Stimulated activated CD4-positive, alpha-beta T cell treated with anti-CD3 and anti-CD28 coated beads, Interleukin-1b, Interleukin-23, amount 100 ng/mL, for 4 hours (primary cell): ENCODE data around the gene ANK3.
"Not testable (repeated sequence)": the region's sequence is repeated elsewhere in the genome, so short reads cannot be mapped to it uniquely, and the experiment has no call there.

Source experiments
- DNase-seq, 2 donors: peaks; one replicate each; pipeline ENCODE4 v3.0.0-alpha.2; 2020; ENCODE audit warnings: low read depth in 2 of 2

The ANK3 gene

GRCh38 chr10:60305380-60305892 lies 84.2 kb downstream of the ANK3 start:
- DNase-seq: no peak

DNA sequence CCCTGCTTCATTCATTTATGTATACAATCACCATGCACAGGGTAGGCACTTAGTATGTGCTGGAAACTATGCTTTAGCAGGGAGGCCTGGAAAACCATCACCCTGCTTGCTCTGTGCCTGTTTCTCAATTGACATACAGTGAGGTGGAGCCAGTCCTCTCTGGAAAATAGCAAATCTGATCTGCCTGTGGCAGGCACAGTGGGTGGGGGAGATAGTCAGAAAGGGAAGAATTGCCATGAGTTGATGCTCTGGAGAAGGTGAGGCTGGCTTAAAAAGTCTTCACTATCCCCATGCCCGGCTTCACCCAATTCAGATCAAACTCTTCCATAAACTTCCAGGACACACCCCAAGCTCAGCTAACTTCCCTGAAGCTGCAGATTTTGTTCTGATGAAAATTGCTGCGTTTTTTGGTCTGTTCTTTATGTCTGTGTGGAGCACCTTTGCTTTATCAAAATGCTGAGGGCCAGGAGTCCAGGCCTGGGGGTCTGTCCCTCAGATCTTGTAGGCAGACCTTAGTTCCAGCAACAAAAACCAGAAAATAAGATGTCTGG lies 84.8 kb downstream of the ANK3 start:
- DNase-seq: no peak

GRCh38 chr10:60303778-60304177 lies 85.9 kb downstream of the ANK3 start:
- no peak for DNase-seq

DNA sequence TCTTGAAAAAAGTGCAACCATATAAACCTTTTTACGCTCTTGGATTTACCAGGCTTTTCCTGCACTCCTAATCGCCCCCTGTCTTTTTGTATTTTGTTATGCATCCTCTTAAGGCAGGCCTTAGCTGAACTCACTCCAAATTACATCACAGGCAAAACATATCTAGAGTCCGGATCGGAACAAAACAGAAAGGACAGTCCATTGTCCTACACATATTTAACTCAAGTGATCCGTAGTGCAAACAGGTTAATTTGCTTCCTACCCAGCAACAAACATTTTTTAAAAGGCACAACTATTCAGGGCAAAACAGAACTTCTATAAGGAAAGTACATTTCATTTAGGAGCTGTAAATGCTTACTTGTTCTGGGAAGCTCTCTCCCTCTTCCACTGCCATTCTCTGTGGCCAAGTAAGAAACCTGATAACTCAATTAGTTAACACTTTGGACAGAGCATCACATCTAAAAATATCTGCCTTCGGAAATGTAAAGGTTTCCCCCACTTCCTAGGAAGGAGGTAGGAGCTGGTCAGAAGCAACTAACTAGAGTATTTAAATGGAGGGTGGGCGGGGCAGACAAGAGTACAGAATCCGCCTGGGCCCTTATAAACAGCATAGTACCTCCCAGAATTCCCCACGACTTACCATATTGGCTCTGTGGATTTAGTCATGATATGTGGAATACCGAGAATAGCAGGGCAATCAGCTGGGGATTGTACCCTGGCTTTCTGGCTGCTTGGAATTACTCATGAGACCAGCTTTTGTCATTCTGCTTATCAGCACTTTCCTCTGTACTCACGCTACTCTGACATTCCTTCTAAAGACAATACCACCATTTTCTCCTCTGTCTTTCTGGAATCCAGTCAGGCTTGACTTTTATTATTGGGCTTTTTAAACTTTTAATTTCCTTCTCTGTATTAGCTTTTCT lies 89.5 kb downstream of the ANK3 start:
- DNase-seq: no peak

- DNase-seq: no peak
These were observed 90.3 kb downstream of the ANK3 start for GRCh38 chr10:60299390-60299778.

GRCh38 chr10:60298408-60299389 lies 91.0 kb downstream of the ANK3 start:
- DNase-seq: no peak

DNA sequence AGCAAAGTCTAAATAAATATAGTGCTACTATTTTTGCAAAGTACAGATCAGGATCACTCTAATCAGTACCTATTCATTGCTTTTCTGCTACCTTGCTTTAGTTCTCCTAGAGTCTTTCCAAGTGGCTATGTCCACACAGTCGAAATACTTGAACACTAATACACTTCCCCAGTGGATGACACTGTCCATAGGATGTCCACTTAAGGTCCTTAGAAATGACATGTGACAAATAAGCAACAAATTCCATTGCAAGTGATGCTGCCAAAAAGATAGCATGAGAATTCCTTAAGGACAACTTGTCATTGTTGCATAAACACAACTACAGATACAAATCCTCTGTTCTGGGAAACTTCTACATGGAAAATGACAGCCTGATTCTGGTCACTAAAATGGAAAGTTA lies 93.6 kb downstream of the ANK3 start:
- no peak for DNase-seq

DNA sequence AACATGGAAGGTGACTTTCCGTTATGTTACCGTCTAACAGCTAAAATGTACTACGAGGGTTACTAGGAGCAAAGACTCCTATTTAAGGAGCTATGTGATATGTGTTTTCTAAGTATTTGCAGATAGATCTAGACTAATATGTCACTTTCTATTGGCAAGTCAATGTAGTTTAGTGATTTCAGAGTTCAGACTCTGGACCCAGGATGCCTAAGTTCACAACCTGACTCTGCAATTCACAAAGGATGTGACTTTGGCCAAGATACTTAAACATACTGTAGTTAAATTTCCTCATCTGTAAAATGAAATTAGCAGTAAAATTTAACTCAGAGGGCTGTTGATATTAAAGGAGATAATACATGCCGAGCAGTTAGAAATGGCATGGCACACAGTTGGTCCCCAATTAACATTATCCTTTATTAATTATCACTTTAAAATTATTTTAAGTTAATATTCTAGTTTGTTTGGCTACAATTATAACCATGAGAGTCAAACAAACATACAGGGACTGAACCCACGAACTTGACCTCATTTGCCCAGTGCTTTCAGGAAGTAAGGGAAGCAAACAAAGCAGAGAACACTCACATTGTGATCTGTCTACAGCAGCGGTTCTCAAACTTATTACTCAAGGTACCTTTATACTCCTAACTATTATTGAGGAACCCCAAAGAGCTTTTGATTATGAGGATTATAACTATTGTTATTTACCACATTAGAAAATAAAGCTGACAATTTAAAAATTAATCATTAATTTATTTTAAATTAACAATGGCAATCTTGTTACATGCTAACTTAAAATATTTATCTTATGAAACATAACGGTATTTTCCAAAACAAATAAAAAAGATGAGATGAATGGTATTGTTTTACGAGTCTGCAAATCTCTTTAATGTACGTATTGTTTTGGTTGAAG lies 94.4 kb downstream of the ANK3 start:
- DNase-seq: no peak

DNA sequence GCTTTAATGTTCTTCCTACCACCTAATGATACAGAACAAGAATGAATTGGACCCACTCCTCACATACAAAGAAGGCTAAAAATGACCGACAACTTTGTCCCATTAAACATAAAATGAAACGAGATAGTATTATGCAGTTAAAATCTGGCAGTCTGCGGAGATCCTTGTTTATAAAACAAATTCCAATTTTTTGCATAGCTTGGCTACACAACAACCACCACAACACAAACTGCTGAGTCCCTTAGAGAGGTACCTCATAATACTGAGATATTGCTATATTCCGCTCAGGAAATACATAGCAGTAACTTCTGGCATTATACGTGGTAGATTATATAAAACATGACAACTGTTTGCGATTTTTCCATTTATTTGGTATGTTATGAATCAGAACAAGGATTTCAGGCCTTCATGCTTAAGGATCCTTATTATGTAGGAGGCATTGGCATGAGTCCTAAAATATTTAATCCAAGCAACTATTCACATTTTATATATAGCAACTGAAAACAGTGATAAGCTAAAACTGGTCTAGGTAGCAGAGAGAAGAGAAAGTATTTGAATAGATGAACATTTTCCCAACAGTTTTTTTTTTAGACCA lies 96.0 kb downstream of the ANK3 start:
- no peak for DNase-seq

- DNase-seq: no peak
These were observed 96.7 kb downstream of the ANK3 start for GRCh38 chr10:60292998-60293397.

GRCh38 chr10:60292536-60292935 lies 97.1 kb downstream of the ANK3 start:
- not testable (repeated sequence) for DNase-seq

- no peak for DNase-seq
These were observed 98.2 kb downstream of the ANK3 start for GRCh38 chr10:60291344-60291930.

GRCh38 chr10:60290558-60290957 lies 99.1 kb downstream of the ANK3 start:
- DNase-seq: no peak

- DNase-seq: no peak
These were observed 99.9 kb downstream of the ANK3 start for GRCh38 chr10:60289800-60290199.

DNA sequence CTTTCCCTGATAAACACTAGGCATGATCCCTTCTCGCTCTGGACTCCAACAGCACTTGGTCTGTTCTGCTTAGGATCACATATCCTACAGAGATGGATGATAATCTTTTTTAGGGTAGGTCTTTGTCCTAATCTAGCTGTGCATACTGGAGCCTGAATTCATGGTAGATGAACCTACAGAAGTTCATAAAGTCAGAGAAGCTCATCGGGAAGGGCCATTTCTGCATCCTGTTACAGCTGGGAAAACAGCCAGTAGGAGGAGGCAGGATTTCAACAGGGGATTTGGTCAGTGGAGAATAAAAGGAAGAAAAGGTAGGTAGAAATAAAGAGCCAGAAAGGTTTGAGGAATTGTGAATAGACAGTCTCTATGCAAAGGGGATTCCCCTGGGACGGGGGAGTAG lies 101.4 kb downstream of the ANK3 start:
- no peak for DNase-seq

DNA sequence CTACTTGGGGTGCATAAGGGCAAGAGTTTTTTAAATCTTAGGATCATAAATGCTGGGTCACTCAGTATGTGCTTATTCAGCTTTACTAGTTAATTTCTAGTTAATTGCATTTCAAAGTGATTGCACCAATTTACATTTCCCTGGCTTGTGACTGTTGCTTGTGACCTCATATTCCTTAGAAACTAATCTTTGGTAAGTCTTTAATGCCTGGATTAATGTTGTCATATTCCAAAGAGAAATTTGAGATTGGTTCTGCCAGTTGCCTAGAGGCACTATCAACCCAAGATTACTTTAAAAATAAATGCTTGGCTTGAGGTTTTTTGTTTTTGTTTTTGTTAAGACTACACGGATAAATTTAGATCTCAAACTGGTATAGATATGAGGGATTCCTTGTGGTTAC lies 103.1 kb downstream of the ANK3 start:
- DNase-seq: no peak

DNA sequence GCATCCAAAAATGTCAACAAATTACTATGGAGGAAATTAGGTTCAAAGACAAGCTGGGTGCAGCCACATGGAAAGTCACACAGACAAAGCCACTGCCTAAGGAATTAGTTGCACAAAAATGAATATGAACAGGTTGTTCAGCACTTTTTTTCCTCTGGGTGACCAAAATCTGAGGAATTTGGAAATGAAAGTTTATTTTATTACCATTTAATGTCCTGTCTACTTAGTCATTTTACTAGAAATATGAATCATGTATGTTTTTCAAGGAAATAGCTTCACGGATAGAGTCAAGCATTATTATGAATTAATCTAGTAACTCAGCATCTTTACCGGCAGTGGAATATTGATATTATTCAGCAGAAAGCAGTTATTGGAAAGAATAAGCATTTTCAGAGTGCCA lies 106.3 kb downstream of the ANK3 start:
- no peak for DNase-seq

GRCh38 chr10:60282771-60283353 lies 106.8 kb downstream of the ANK3 start:
- DNase-seq: no peak

- DNase-seq: no peak
These were observed 107.8 kb downstream of the ANK3 start for GRCh38 chr10:60281792-60282353.
